ENCODE measurements around the gene FIGNL2.
"Not testable (repeated sequence)": the region's sequence is repeated elsewhere in the genome, so short reads cannot be mapped to it uniquely, and the experiment has no call there.

FIGNL2 gene

DNA sequence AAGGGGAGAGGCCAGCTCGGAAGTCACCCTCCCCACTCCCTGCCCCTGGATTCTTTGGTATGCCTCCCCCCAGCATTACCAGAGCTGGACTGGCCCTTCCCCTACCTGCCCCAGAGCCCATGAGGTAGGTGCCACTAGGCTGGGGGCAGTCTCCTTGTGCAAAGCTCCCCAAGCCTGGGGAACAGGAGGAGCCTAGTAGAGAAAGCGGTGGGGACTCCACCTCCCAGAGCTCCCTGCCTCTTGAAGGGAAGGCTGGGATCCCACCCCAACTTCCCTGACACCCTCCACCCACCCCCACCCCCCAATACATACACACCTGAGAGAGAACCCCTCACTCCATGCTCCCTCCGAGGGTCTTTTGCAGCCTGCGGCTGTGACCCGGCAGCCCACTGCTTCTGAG lies 30.4 kb downstream of the FIGNL2 start:
- no peak for DNase-seq (ENCODE audit: low spot score)

GRCh38 chr12:51817027-51817953 lies 31.2 kb downstream of the FIGNL2 start:
- no peak for DNase-seq (ENCODE audit: low spot score)

- DNase-seq (ENCODE audit: low spot score) = no peak
Measured at GRCh38 chr12:51815571-51815970, 32.9 kb downstream of the FIGNL2 start.

- no peak for DNase-seq (ENCODE audit: low spot score)
Measured at GRCh38 chr12:51814311-51815088, 34.0 kb downstream of the FIGNL2 start.

- no peak for DNase-seq (ENCODE audit: low spot score)
Measured at GRCh38 chr12:51813931-51814310, 34.6 kb downstream of the FIGNL2 start.

- no peak for DNase-seq (ENCODE audit: low spot score)
Measured at GRCh38 chr12:51812871-51813270, 35.6 kb downstream of the FIGNL2 start.

GRCh38 chr12:51811203-51812202 lies 37.0 kb downstream of the FIGNL2 start:
- DNase-seq (ENCODE audit: low spot score) = peak; percentile 41

DNA sequence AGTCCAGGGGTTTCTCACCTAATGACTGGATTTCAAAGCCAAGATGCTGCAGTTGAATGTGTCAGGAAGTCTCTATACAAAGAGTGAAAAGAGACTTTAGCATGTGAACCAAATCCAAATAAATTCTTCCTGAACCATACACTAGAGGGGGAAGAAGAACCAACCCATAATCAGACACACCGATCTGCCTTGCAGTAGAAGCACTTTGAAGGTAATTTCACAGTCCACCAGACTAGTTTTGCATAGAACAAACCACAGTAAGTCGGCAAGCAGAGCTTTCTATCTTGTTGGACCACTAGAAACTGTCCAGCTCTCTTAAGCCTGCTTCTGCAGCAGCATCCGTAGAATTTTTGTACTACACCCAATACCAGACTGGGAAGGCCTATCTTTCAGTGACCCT lies 39.3 kb downstream of the FIGNL2 start:
- DNase-seq (ENCODE audit: low spot score) = no peak

GRCh38 chr12:51806896-51807295 lies 41.6 kb downstream of the FIGNL2 start:
- DNase-seq (ENCODE audit: low spot score) = peak; percentile 81

DNA sequence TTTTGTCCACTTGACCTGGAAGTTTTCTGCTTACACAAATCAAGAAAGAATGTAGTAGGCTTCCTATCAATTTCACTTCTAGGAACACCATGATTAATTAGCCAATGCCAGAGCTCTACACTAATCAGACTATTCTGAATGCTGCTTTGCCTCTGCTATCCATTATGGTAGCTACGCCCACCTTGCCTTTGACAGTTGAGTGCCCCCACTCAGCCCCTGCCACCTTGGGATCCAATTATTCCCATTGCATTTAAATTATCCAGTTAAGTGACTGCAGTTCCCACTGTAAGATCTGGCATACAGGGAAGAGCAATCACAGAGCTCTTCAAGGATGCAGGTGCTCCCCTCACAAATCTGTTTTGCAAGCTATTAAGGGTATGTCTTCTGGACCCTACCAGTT lies 47.5 kb downstream of the FIGNL2 start:
- no peak for DNase-seq (ENCODE audit: low spot score)

DNA sequence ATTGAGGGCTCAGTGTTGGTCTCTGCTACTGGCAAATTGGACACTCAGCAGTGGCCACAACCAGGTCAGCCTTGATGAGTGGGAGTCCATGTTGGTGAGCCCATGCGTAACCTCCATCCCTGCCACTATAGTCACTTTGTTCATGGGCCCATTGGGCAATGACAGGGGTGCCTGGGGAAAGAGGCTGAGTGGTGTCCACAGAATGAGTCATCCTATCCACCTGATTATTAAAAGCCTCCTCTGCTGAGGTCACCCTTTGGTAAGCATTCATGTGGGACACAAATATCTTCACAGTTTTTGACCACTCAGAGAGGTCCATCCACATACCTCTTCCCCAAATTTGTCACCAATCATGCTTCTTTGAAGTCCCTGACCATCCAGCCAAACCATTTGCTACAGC lies 50.0 kb downstream of the FIGNL2 start:
- DNase-seq (ENCODE audit: low spot score) = no peak

DNA sequence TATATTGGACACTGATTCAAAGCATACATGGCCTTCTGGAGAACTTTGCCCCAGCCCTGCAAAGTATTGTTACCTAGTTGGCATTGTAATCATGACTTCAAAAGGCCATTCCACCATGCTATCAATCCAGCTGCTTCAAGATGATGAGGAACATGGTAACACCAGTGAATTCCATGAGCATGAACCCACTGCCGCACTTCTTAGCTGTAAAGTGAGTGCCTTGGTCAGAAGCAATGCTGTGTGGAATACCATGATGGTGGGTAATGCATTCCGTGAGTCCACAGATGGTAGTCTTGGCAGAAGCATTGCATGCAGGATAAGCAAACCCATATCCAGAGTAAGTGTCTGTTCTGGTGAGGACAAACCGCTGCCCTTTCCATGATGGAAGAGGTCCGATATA lies 50.5 kb downstream of the FIGNL2 start:
- not testable (repeated sequence) for DNase-seq (ENCODE audit: low spot score)

GRCh38 chr12:51797301-51797700 lies 51.2 kb downstream of the FIGNL2 start:
- DNase-seq (ENCODE audit: low spot score) = no peak

- DNase-seq (ENCODE audit: low spot score) = no peak
Measured at GRCh38 chr12:51793201-51793600, 55.3 kb downstream of the FIGNL2 start.

GRCh38 chr12:51792417-51792816 lies 56.1 kb downstream of the FIGNL2 start:
- DNase-seq (ENCODE audit: low spot score) = no peak

DNA sequence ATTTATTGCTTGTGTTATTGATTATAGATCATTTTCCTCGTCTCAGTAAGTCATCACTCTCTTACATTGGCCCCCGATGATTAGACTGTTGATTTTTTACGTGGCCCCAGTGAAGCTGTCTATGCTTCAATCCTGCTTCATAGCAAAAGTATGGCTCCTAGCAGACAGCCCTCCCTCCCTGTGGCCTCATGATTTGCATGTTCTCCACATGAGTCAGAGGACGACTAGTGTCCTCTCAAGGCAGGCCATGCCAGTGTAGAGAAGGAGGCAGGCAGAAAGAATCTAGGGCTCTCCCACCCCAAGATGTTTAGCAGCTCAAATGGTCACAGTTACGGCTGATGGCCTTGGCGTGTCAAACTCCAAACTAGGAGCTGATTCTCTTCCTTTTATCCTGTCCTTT lies 59.6 kb downstream of the FIGNL2 start:
- DNase-seq (ENCODE audit: low spot score) = no peak

GRCh38 chr12:51785906-51786305 lies 62.6 kb downstream of the FIGNL2 start:
- DNase-seq (ENCODE audit: low spot score) = no peak

- no peak for DNase-seq (ENCODE audit: low spot score)
Measured at GRCh38 chr12:51784688-51785087, 63.8 kb downstream of the FIGNL2 start.

DNA sequence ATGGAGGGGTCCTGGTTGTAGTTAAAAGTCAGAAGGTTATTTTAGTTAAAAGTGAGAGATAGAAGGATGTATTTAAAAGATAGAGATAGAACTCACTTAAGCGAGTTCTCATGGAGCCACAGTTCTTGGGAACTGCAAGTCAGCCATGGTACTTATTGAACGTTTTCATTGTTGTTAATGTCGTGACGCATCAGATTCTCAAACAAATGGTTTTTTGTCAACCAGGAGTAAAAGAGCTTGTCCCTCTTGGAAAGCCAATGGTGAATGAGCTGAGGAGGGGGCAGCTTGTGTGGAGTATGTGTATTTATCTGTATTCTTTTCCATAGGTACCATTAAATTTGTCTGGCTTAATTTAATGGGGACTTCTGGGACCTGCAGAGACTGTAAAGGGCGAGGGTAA lies 68.6 kb downstream of the FIGNL2 start:
- DNase-seq (ENCODE audit: low spot score) = no peak

DNA sequence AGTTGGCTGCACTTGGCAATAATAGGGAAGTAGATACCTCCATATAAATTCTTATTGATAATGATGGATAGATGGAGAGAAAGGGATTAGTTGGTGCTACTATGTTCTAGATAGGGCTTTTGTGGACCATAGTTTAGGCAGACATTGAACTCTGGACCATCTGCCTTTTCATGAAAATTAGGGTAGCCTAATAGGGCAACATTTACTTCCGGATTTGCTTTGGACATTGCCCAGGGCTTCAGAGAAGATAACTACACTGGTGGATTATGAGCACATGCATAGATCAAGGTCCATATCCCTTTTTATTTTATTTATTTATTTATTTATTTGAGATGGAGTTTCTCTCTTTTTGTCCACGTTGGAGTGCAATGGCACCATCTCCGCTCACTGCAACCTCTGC lies 70.5 kb downstream of the FIGNL2 start:
- no peak for DNase-seq (ENCODE audit: low spot score)

DNA sequence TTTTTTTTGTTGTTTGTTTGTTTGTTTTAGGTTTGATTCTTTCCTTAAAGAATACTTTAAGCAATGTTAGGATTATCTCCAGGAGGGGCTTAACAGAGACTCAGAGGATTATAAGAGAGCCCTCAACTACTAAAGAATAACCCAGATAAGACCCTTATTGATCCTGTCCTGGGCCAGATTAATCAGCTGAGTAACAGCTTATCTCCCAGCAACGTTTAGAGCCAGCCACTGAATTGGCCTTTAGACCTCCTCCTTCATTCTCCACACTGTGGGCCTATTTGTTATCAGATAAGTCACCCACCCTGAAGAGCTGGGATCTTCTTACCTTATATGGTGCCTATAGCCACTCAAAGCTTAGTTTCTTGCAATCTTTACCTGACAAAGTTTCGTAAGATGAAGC lies 71.1 kb downstream of the FIGNL2 start:
- DNase-seq (ENCODE audit: low spot score) = no peak

DNA sequence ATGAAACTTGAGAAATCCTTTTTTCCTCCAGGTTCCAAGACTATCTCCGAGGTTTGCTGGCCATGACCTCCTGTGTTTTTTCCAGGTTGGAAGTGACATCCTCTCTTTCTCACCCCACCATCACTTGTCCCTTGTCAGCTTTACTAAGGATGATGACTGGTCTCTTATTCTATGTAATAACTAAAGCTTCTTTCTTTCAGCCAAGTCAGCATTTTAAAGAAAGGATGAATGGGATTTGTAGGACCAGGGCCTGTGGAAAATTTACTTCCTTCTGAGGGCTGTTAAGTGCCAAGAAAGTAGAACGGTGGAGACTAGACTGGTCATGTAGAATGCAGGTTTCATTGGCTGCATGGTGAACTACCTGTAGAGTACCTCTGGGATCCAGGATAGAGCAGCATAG lies 73.6 kb downstream of the FIGNL2 start:
- no peak for DNase-seq (ENCODE audit: low spot score)

Data from cerebellar cortex (tissue), 1 donor.